Activated T-helper 2 cell treated with anti-CD3 and anti-CD28 coated beads, Interferon-gamma antibody, Interleukin-2, Interleukin-4, amounts not matched to agents 10 μg/mL and 5 μg/mL and 100 μg/mL, durations not matched to agents 14 hours and 24 hours and 36 hours (primary cell): ENCODE data around the gene GHR. TPM values are rescaled to one million over a fixed set of nuclear protein-coding genes. Genes with fewer than 3 reads are reported as not detected.

ENCODE experiments used
- DNase-seq: peaks from one replicate; pipeline ENCODE4 v3.0.0; 2021; ENCODE audit warnings: low spot score
- H3K27ac Mint-ChIP-seq: one replicate; pipeline ENCODE4 v1.8.0; 2021; ENCODE audit warnings: mixed read lengths
- H3K27me3 Mint-ChIP-seq: one replicate; pipeline ENCODE4 v1.8.0; 2021; ENCODE audit warnings: low read depth, mixed read lengths
- H3K36me3 Mint-ChIP-seq: one replicate; pipeline ENCODE4 v1.8.0; 2021; ENCODE audit warnings: low read depth, mixed read lengths
- H3K4me1 Mint-ChIP-seq: one replicate; pipeline ENCODE4 v1.8.0; 2021; ENCODE audit warnings: low read depth, mixed read lengths
- H3K4me3 Mint-ChIP-seq: one replicate; pipeline ENCODE4 v1.8.0; 2021; ENCODE audit warnings: low read depth, mild to moderate bottlenecking, moderate library complexity, mixed read lengths
- H3K9me3 Mint-ChIP-seq: one replicate; pipeline ENCODE4 v1.8.0; 2021; ENCODE audit warnings: mixed read lengths
- intact Hi-C: fragments of 100-400 bp; cut with micrococcal nuclease; formaldehyde crosslinking; loops from one replicate; pipeline ENCODE4 v1.15.1; 2023
- total RNA-seq: library from RNA; stranded (reverse); gene quantifications from 2 replicates; pipeline ENCODE4 v1.2.3, GENCODE V29; 2022

Gene GHR
- total RNA-seq, 1 donor from 2014 or later = not detected

- H3K4me3 Mint-ChIP-seq = no peak overlapping the region
- H3K9me3 Mint-ChIP-seq = no peaks in the 10 kb centered on the region
- intact Hi-C loops = loop anchor here (10.0 kb wide), 1 partner anchor 896 kb away; no protein-coding TSS in a partner anchor
- H3K4me1 Mint-ChIP-seq = peaks cover 9% of the 10 kb centered on the region
- no peak for DNase-seq
- H3K27ac Mint-ChIP-seq = no peak overlapping the region
- H3K36me3 Mint-ChIP-seq = no peaks in the 10 kb centered on the region
- peaks cover 13% of the 10 kb centered on the region for H3K27me3 Mint-ChIP-seq
Observed at GRCh38 chr5:42750507-42750906, 327.3 kb downstream of the GHR start.

- Mint-ChIP-seq H3K4me1 (peaks cover 9% of the 10 kb centered on the region), H3K27me3 (peaks cover 15% of the 10 kb centered on the region), H3K36me3 (no peaks in the 10 kb centered on the region), H3K27ac (no peak overlapping the region), H3K4me3 (no peak overlapping the region), H3K9me3 (no peaks in the 10 kb centered on the region)
- intact Hi-C loops = loop anchor here (10.0 kb wide), 1 partner anchor 896 kb away; no protein-coding TSS in a partner anchor
- DNase-seq = no peak
Observed at GRCh38 chr5:42751044-42751443, 327.8 kb downstream of the GHR start.

GRCh38 chr5:42753099-42753498 is 329.9 kb downstream of the GHR start:
- H3K4me3 Mint-ChIP-seq = no peak overlapping the region
- intact Hi-C loops = loop anchor here (10.0 kb wide), 1 partner anchor 898 kb away; no protein-coding TSS in a partner anchor

GRCh38 chr5:42756606-42757601 is 333.7 kb downstream of the GHR start, which contains the start of gene CCDC152:
Gene CCDC152, plus strand, starts transcription at chr5:42756818. Its CDS starts 2,304 bp downstream, at chr5:42759122.
- H3K4me3 Mint-ChIP-seq = peak within 1 kb of the TSS; percentile 81
- H3K27me3 Mint-ChIP-seq = peaks cover 14% of the 10 kb centered on the region
- H3K4me1 Mint-ChIP-seq = peaks cover 16% of the 10 kb centered on the region
- peak; percentile 32 for DNase-seq
- intact Hi-C loops = loop anchor here (2.0 to 10.0 kb wide), 4 partner anchors 38 to 902 kb away; no protein-coding TSS in a partner anchor
- peak within 1 kb of the TSS; percentile 31 for H3K27ac Mint-ChIP-seq
- H3K36me3 Mint-ChIP-seq = peaks cover 6% of the 10 kb centered on the region
- no peaks in the 10 kb centered on the region for H3K9me3 Mint-ChIP-seq

More at GRCh38 chr5:42753099-42753498, 329.9 kb downstream of the GHR start:
- Mint-ChIP-seq H3K27ac (no peak overlapping the region), H3K4me1 (peaks cover 18% of the 10 kb centered on the region), H3K27me3 (peaks cover 10% of the 10 kb centered on the region), H3K36me3 (peaks cover 3% of the 10 kb centered on the region), H3K9me3 (no peaks in the 10 kb centered on the region)
- no peak for DNase-seq

- Mint-ChIP-seq H3K27ac (no peak overlapping the region), H3K9me3 (no peaks in the 10 kb centered on the region), H3K4me3 (no peak overlapping the region), H3K27me3 (peaks cover 14% of the 10 kb centered on the region), H3K36me3 (peaks cover 6% of the 10 kb centered on the region), H3K4me1 (peaks cover 16% of the 10 kb centered on the region)
- intact Hi-C loops = loop anchor here (5.0 to 10.0 kb wide), 2 partner anchors 128 to 905 kb away; no protein-coding TSS in a partner anchor
- no peak for DNase-seq
Observed at GRCh38 chr5:42759456-42759855, 336.2 kb downstream of the GHR start.

- Mint-ChIP-seq H3K4me3 (no peak overlapping the region), H3K27ac (no peak overlapping the region), H3K27me3 (peaks cover 11% of the 10 kb centered on the region), H3K9me3 (no peaks in the 10 kb centered on the region), H3K4me1 (peaks cover 16% of the 10 kb centered on the region), H3K36me3 (peaks cover 6% of the 10 kb centered on the region)
- DNase-seq = no peak
- intact Hi-C loops = loop anchor here (10.0 kb wide), 3 partner anchors 176 to 756 kb away; partner anchors contain the start of gene GHR
Observed at GRCh38 chr5:42760426-42760825, 337.2 kb downstream of the GHR start.

GRCh38 chr5:42761791-42762190 is 338.6 kb downstream of the GHR start:
- no peak overlapping the region for H3K4me3 Mint-ChIP-seq
- H3K27me3 Mint-ChIP-seq = peaks cover 14% of the 10 kb centered on the region
- H3K36me3 Mint-ChIP-seq = peaks cover 6% of the 10 kb centered on the region
- H3K27ac Mint-ChIP-seq = no peak overlapping the region
- H3K9me3 Mint-ChIP-seq = no peaks in the 10 kb centered on the region
- H3K4me1 Mint-ChIP-seq = peaks cover 14% of the 10 kb centered on the region
- DNase-seq = no peak
- intact Hi-C loops = loop anchor here (10.0 kb wide), 3 partner anchors 177 to 757 kb away; partner anchors contain the start of gene GHR

- intact Hi-C loops = loop anchor here (10.0 kb wide), 3 partner anchors 183 to 763 kb away; partner anchors contain the start of gene GHR
- DNase-seq = no peak
- Mint-ChIP-seq H3K27ac (no peak overlapping the region), H3K27me3 (peaks cover 13% of the 10 kb centered on the region), H3K36me3 (peaks cover 4% of the 10 kb centered on the region), H3K9me3 (no peaks in the 10 kb centered on the region), H3K4me3 (no peak overlapping the region), H3K4me1 (no peaks in the 10 kb centered on the region)
Observed at GRCh38 chr5:42767491-42768105, 344.4 kb downstream of the GHR start.

- Mint-ChIP-seq H3K4me1 (no peaks in the 10 kb centered on the region), H3K4me3 (no peak overlapping the region), H3K36me3 (peaks cover 4% of the 10 kb centered on the region), H3K9me3 (no peaks in the 10 kb centered on the region), H3K27me3 (peaks cover 13% of the 10 kb centered on the region), H3K27ac (no peak overlapping the region)
- intact Hi-C loops = loop anchor here (10.0 kb wide), 3 partner anchors 183 to 763 kb away; partner anchors contain the start of gene GHR
- DNase-seq = no peak
Observed at GRCh38 chr5:42768106-42768504, 344.9 kb downstream of the GHR start.

GRCh38 chr5:42770003-42770402 is 346.8 kb downstream of the GHR start:
- peaks cover 14% of the 10 kb centered on the region for H3K27me3 Mint-ChIP-seq
- H3K4me1 Mint-ChIP-seq = no peaks in the 10 kb centered on the region
- intact Hi-C loops = no loop called here
- no peaks in the 10 kb centered on the region for H3K9me3 Mint-ChIP-seq
- no peak for DNase-seq
- no peak overlapping the region for H3K27ac Mint-ChIP-seq
- H3K36me3 Mint-ChIP-seq = peaks cover 4% of the 10 kb centered on the region
- H3K4me3 Mint-ChIP-seq = no peak overlapping the region
